H9 (cell line): ENCODE results near the gene PTPN3. TPM values are rescaled to one million over a fixed set of nuclear protein-coding genes. Genes with fewer than 3 reads are reported as not detected.

ENCODE experiments used
- DNase-seq: peaks from one replicate; pipeline ENCODE4 v3.0.0-alpha.2; 2017
- H2AFZ ChIP-seq: one replicate; pipeline ENCODE4 v1.6.1; 2013; ENCODE audit warnings: mild to moderate bottlenecking, low read length, control low read depth, moderate library complexity
- H2AK5ac ChIP-seq: 2 replicates; pipeline ENCODE4 v1.6.1; 2013; ENCODE audit warnings: low read length, control low read depth, mixed read lengths; ENCODE audit not compliant: insufficient read length
- H2BK120ac ChIP-seq: one replicate; pipeline ENCODE4 v1.6.1; 2013; ENCODE audit warnings: low read depth, mild to moderate bottlenecking, low read length, control low read depth, inconsistent platforms; ENCODE audit not compliant: poor library complexity, severe bottlenecking
- H2BK12ac ChIP-seq: 2 replicates; pipeline ENCODE4 v1.6.1; 2013; ENCODE audit warnings: low read length, control low read depth, mixed read lengths, low read depth; ENCODE audit not compliant: insufficient read length
- H2BK15ac ChIP-seq: 2 replicates; pipeline ENCODE4 v1.6.1; 2013; ENCODE audit warnings: low read depth, low read length, control low read depth
- H2BK20ac ChIP-seq: one replicate; pipeline ENCODE4 v1.6.1; 2013; ENCODE audit warnings: low read depth, mild to moderate bottlenecking, low read length, control low read depth, inconsistent platforms; ENCODE audit not compliant: poor library complexity, severe bottlenecking
- H2BK5ac ChIP-seq: 2 replicates; pipeline ENCODE4 v1.6.1; 2013; ENCODE audit warnings: low read length, control low read depth, mixed read lengths; ENCODE audit not compliant: insufficient read length
- H3K14ac ChIP-seq: 2 replicates; pipeline ENCODE4 v1.6.1; 2013; ENCODE audit warnings: low read length, control low read depth; ENCODE audit not compliant: insufficient read depth
- H3K18ac ChIP-seq: 2 replicates; pipeline ENCODE4 v1.6.1; 2013; ENCODE audit warnings: low read depth, mild to moderate bottlenecking, mixed read lengths, low read length, control low read depth; ENCODE audit not compliant: insufficient read length
- H3K23ac ChIP-seq: 2 replicates; pipeline ENCODE4 v1.6.1; 2013; ENCODE audit warnings: low read length, control low read depth, mixed read lengths, low read depth; ENCODE audit not compliant: insufficient read length
- H3K23me2 ChIP-seq: 2 replicates; pipeline ENCODE4 v1.6.1; 2013; ENCODE audit warnings: low read depth, mild to moderate bottlenecking, mixed read lengths, low read length, control low read depth; ENCODE audit not compliant: insufficient read length, poor library complexity, severe bottlenecking
- H3K27ac ChIP-seq: 2 replicates; pipeline ENCODE4 v1.5.1; 2013; ENCODE audit warnings: low read length, control low read depth, mixed read lengths, low read depth; ENCODE audit not compliant: insufficient read length
- H3K27me3 ChIP-seq: 2 replicates; pipeline ENCODE4 v1.6.1; 2013; ENCODE audit warnings: low read length, control low read depth, inconsistent platforms; ENCODE audit not compliant: insufficient read depth
- H3K4ac ChIP-seq: 2 replicates; pipeline ENCODE4 v1.6.1; 2013; ENCODE audit warnings: low read depth, mild to moderate bottlenecking, control low read depth, inconsistent platforms, low read length, moderate library complexity
- H3K4me1 ChIP-seq: 2 replicates; pipeline ENCODE4 v1.6.1; 2013; ENCODE audit warnings: low read length, control low read depth, inconsistent platforms; ENCODE audit not compliant: insufficient read depth
- H3K4me2 ChIP-seq: 2 replicates; pipeline ENCODE4 v1.6.1; 2013; ENCODE audit warnings: low read length, control low read depth, mixed read lengths; ENCODE audit not compliant: insufficient read length, insufficient read depth
- H3K56ac ChIP-seq: 2 replicates; pipeline ENCODE4 v1.6.1; 2013; ENCODE audit warnings: low read depth, mild to moderate bottlenecking, mixed read lengths, low read length, control low read depth; ENCODE audit not compliant: insufficient read length
- H3K79me1 ChIP-seq: 2 replicates; pipeline ENCODE4 v1.6.1; 2013; ENCODE audit warnings: low read depth, mild to moderate bottlenecking, moderate library complexity, low read length, control low read depth, inconsistent platforms; ENCODE audit not compliant: insufficient read depth, poor library complexity, severe bottlenecking
- H3K79me2 ChIP-seq: 2 replicates; pipeline ENCODE4 v1.6.1; 2013; ENCODE audit warnings: low read length, control low read depth, inconsistent platforms; ENCODE audit not compliant: insufficient read depth
- H3K9ac ChIP-seq: 2 replicates; pipeline ENCODE4 v1.6.1; 2013; ENCODE audit warnings: low read length, control low read depth, mixed read lengths; ENCODE audit not compliant: insufficient read length; ENCODE audit errors: extremely low read depth
- H3K9me3 ChIP-seq: one replicate; pipeline ENCODE4 v1.6.1; 2013; ENCODE audit warnings: low read depth, low read length, inconsistent platforms; ENCODE audit not compliant: control insufficient read depth
- H3T11ph ChIP-seq: one replicate; pipeline ENCODE4 v1.6.1; 2013; ENCODE audit warnings: mild to moderate bottlenecking, low read length, control low read depth, inconsistent platforms
- H4K20me1 ChIP-seq: one replicate; pipeline ENCODE4 v1.6.1; 2013; ENCODE audit not compliant: control insufficient read depth, insufficient read length, insufficient read depth
- H4K5ac ChIP-seq: 2 replicates; pipeline ENCODE4 v1.6.1; 2013; ENCODE audit warnings: low read depth, mild to moderate bottlenecking, mixed read lengths, low read length, control low read depth; ENCODE audit not compliant: insufficient read length
- H4K8ac ChIP-seq: replicated peaks from 2 replicates; pipeline ENCODE4 v1.6.1; 2013; ENCODE audit warnings: low read length, control low read depth, mixed read lengths, low read depth; ENCODE audit not compliant: insufficient read length
- H4K91ac ChIP-seq: 2 replicates; pipeline ENCODE4 v1.6.1; 2013; ENCODE audit warnings: low read depth, mild to moderate bottlenecking, moderate library complexity, mixed read lengths, low read length, control low read depth; ENCODE audit not compliant: insufficient read length
- H3K27ac Mint-ChIP-seq, 3 experiments: 2 replicates in 2 of 3; 3 replicates in 1 of 3; pipeline ENCODE4 v1.8.0; 2020 to 2021; ENCODE audit warnings: mixed read lengths in 3 of 3, mild to moderate bottlenecking in 1 of 3, moderate library complexity in 1 of 3
- H3K27me3 Mint-ChIP-seq: 2 replicates; pipeline ENCODE4 v1.8.0; 2021; ENCODE audit warnings: low read depth, mild to moderate bottlenecking, moderate library complexity, mixed read lengths
- H3K36me3 Mint-ChIP-seq, 3 experiments: 2 replicates in 2 of 3; 3 replicates in 1 of 3; pipeline ENCODE4 v1.8.0; 2020 to 2021; ENCODE audit warnings: low read depth in 3 of 3, mixed read lengths in 3 of 3; ENCODE audit not compliant: insufficient read depth in 1 of 3
- H3K4me1 Mint-ChIP-seq, 2 experiments: 2 replicates each; pipeline ENCODE4 v1.8.0; 2020; ENCODE audit warnings: mixed read lengths in 2 of 2
- H3K4me3 Mint-ChIP-seq, 2 experiments: 2 replicates in 1 of 2; 3 replicates in 1 of 2; pipeline ENCODE4 v1.8.0; 2020 to 2021; ENCODE audit warnings: mild to moderate bottlenecking in 2 of 2, mixed read lengths in 2 of 2, moderate library complexity in 1 of 2
- H3K9me3 Mint-ChIP-seq, 2 experiments: 2 replicates in 1 of 2; 3 replicates in 1 of 2; pipeline ENCODE4 v1.8.0; 2020; ENCODE audit warnings: mild to moderate bottlenecking in 2 of 2, mixed read lengths in 2 of 2, moderate library complexity in 1 of 2
- CTCF ChIP-seq: fragments of 200-600 bp; sonication (generic); conservative IDR thresholded peaks from 3 replicates; pipeline ENCODE4 v1.8.0; 2021; ENCODE audit warnings: antibody characterized with exemption, mild to moderate bottlenecking
- WGBS: extraction: QIAGEN DNeasy Blood & Tissue Kit; methylation state at CpG from one replicate; pipeline ENCODE4 v1.1.7; 2013; ENCODE audit warnings: missing lambda C conversion rate, low lambda C conversion rate, mixed read lengths; ENCODE audit not compliant: insufficient read length; ENCODE audit errors: extremely low coverage; 5-methylcytosine and 5-hydroxymethylcytosine counted together
- total RNA-seq: library from RNA; stranded (reverse); gene quantifications from 2 replicates; pipeline ENCODE4 v1.2.1, GENCODE V29; 2021

PTPN3 gene
- total RNA-seq, 1 experiment from 2014 or later = 2.6 TPM

GRCh38 chr9:109471475-109472393 is 26.4 kb downstream of the PTPN3 start:
- no peaks in the 10 kb centered on the region for H3K23me2 ChIP-seq
- no peak overlapping the region for H3K4me2 ChIP-seq
- Mint-ChIP-seq H3K4me1 (peaks cover 4 to 6% of the 10 kb centered on the region in 2 experiments; a peak in 3 of 4 replicates), H3K36me3 (no peaks in the 10 kb centered on the region), H3K27ac (no peak overlapping the region; a peak in 1 of 7 replicates), H3K4me3 (no peak overlapping the region), H3K27me3 (no peaks in the 10 kb centered on the region), H3K9me3 (no peaks in the 10 kb centered on the region)
- H3K4me1 ChIP-seq = no peaks in the 10 kb centered on the region
- H3K9ac ChIP-seq = no peak overlapping the region
- H2BK15ac ChIP-seq = no peak overlapping the region
- no peak overlapping the region for H2BK120ac ChIP-seq
- H2BK12ac ChIP-seq = no peak overlapping the region
- H3T11ph ChIP-seq = no peak overlapping the region
- H4K20me1 ChIP-seq = no peaks in the 10 kb centered on the region
- no peak overlapping the region for H2BK5ac ChIP-seq
- no peak overlapping the region for H3K23ac ChIP-seq
- no peak overlapping the region for H2AFZ ChIP-seq
- no peak overlapping the region for H3K4ac ChIP-seq
- H3K27ac ChIP-seq = no peak overlapping the region
- H2AK5ac ChIP-seq = no peak overlapping the region
- no peak overlapping the region for H3K14ac ChIP-seq
- no peak overlapping the region for H3K18ac ChIP-seq
- no peaks in the 10 kb centered on the region for H3K79me1 ChIP-seq
- no peak overlapping the region for H4K5ac ChIP-seq
- no peaks in the 10 kb centered on the region for H3K27me3 ChIP-seq
- H3K79me2 ChIP-seq = no peaks in the 10 kb centered on the region
- no peak for DNase-seq
- WGBS = no CpG with 5 or more reads among the region's 5 CpGs
- TF ChIP-seq CTCF = no peak
- H2BK20ac ChIP-seq = no peak overlapping the region
- H3K9me3 ChIP-seq = no peaks in the 10 kb centered on the region
- H4K8ac ChIP-seq = no peak overlapping the region
- H4K91ac ChIP-seq = no peak overlapping the region
- no peak overlapping the region for H3K56ac ChIP-seq
